CD14-positive monocyte (primary cell): ENCODE results near the gene IGFBP2. TPM values are rescaled to one million over a fixed set of nuclear protein-coding genes. Genes with fewer than 3 reads are reported as not detected.

ENCODE experiments used
- DNase-seq, 3 donors: peaks; one replicate each; pipeline ENCODE4 v3.0.0-alpha.2; 2011 to 2022
- H2AFZ ChIP-seq: 2 replicates; pipeline ENCODE4 v1.6.0; 2012; ENCODE audit warnings: mild to moderate bottlenecking, low read depth, low read length, inconsistent platforms; ENCODE audit not compliant: insufficient read depth, poor library complexity, severe bottlenecking
- H3K27ac ChIP-seq, 2 donors: 1 replicate in 1 of 2; 2 replicates in 1 of 2; pipeline ENCODE4 v1.5.1; 2012 to 2013; ENCODE audit warnings: low read length in 2 of 2, control low read depth in 1 of 2, inconsistent platforms in 1 of 2, low read depth in 1 of 2, mild to moderate bottlenecking in 1 of 2
- H3K27me3 ChIP-seq, 2 donors: one replicate each; pipeline versions ENCODE4 v1.6.0 to v1.6.1; 2011 to 2013; ENCODE audit warnings: low read length in 2 of 2; ENCODE audit not compliant: control insufficient read depth in 2 of 2, insufficient read depth in 2 of 2
- H3K36me3 ChIP-seq, 2 donors: replicated peaks in 1 of 2; 1 replicate in 1 of 2; 2 replicates in 1 of 2; pipeline versions ENCODE4 v1.5.1 to v1.6.1; 2012 to 2013; ENCODE audit warnings: low read length in 2 of 2, control low read depth in 1 of 2, inconsistent platforms in 1 of 2, mild to moderate bottlenecking in 1 of 2; ENCODE audit not compliant: insufficient read depth in 2 of 2, control insufficient read depth in 1 of 2
- H3K4me1 ChIP-seq, 2 donors: 1 replicate in 1 of 2; 2 replicates in 1 of 2; pipeline versions ENCODE4 v1.5.1 to v1.6.1; 2012 to 2013; ENCODE audit warnings: low read length in 2 of 2, control low read depth in 1 of 2, inconsistent platforms in 1 of 2, mild to moderate bottlenecking in 1 of 2, moderate library complexity in 1 of 2; ENCODE audit not compliant: insufficient read depth in 2 of 2, control insufficient read depth in 1 of 2
- H3K4me2 ChIP-seq: replicated peaks from 2 replicates; pipeline ENCODE3; 2012; ENCODE audit warnings: low read length, moderate library complexity, mild to moderate bottlenecking; ENCODE audit not compliant: poor library complexity, severe bottlenecking; ENCODE audit errors: extremely low read depth
- H3K4me3 ChIP-seq, 3 experiments: fragments of 200-600 bp in 1 of 3; sonication (generic) in 1 of 3; replicated peaks in 1 of 3; 1 replicate in 2 of 3; 2 replicates in 1 of 3; pipeline ENCODE4 v1.5.1; 2011 to 2013; ENCODE audit warnings: low read length in 3 of 3, mild to moderate bottlenecking in 3 of 3, control low read depth in 2 of 3, low read depth in 2 of 3, inconsistent platforms in 1 of 3, moderate library complexity in 1 of 3
- H3K79me2 ChIP-seq: 2 replicates; pipeline ENCODE4 v1.6.0; 2012; ENCODE audit warnings: mild to moderate bottlenecking, control low read depth, inconsistent platforms, low read length, moderate library complexity; ENCODE audit not compliant: insufficient read depth
- H3K9ac ChIP-seq: 2 replicates; pipeline ENCODE4 v1.6.0; 2017; ENCODE audit warnings: low read length, mild to moderate bottlenecking; ENCODE audit not compliant: insufficient read depth, poor library complexity, severe bottlenecking
- H3K9me3 ChIP-seq, 2 donors: replicated peaks in 1 of 2; 1 replicate in 1 of 2; 2 replicates in 1 of 2; pipeline versions ENCODE4 v1.5.1 to v1.6.1; 2012 to 2013; ENCODE audit warnings: low read length in 2 of 2, control low read depth in 1 of 2; ENCODE audit not compliant: control insufficient read depth in 1 of 2, insufficient read depth in 1 of 2
- H4K20me1 ChIP-seq: 2 replicates; pipeline ENCODE4 v1.6.0; 2012; ENCODE audit warnings: mild to moderate bottlenecking, low read length, control low read depth, moderate library complexity; ENCODE audit not compliant: insufficient read depth
- H3K27ac Mint-ChIP-seq, 7 donors: one replicate each; pipeline ENCODE4 v1.8.0; 2020; ENCODE audit warnings: mild to moderate bottlenecking in 7 of 7, mixed read lengths in 7 of 7, moderate library complexity in 6 of 7, inconsistent platforms in 2 of 7
- H3K27me3 Mint-ChIP-seq, 3 donors: one replicate each; pipeline ENCODE4 v1.8.0; 2021 to 2022; ENCODE audit warnings: low read depth in 3 of 3, mild to moderate bottlenecking in 3 of 3, mixed read lengths in 3 of 3, moderate library complexity in 3 of 3, inconsistent platforms in 1 of 3
- H3K36me3 Mint-ChIP-seq, 2 donors: one replicate each; pipeline ENCODE4 v1.8.0; 2020; ENCODE audit warnings: mixed read lengths in 2 of 2, inconsistent platforms in 1 of 2, mild to moderate bottlenecking in 1 of 2
- H3K4me1 Mint-ChIP-seq: one replicate; pipeline ENCODE4 v1.8.0; 2020; ENCODE audit warnings: mild to moderate bottlenecking, mixed read lengths
- H3K4me3 Mint-ChIP-seq, 2 donors: one replicate each; pipeline ENCODE4 v1.8.0; 2020; ENCODE audit warnings: mild to moderate bottlenecking in 2 of 2, mixed read lengths in 2 of 2, moderate library complexity in 1 of 2
- H3K9me3 Mint-ChIP-seq, 7 donors: one replicate each; pipeline ENCODE4 v1.8.0; 2020 to 2022; ENCODE audit warnings: mixed read lengths in 7 of 7, mild to moderate bottlenecking in 6 of 7, moderate library complexity in 6 of 7, inconsistent platforms in 2 of 7
- WGBS: methylation state at CpG from one replicate; pipeline ENCODE4 v1.1.5; 2013; ENCODE audit warnings: missing lambda C conversion rate; ENCODE audit not compliant: insufficient coverage; 5-methylcytosine and 5-hydroxymethylcytosine counted together
- intact Hi-C, 2 donors: fragments of 100-400 bp; cut with micrococcal nuclease; formaldehyde crosslinking; loops; one replicate each; pipeline versions ENCODE4 v1.15.0 to v1.15.1; 2023
- polyA plus RNA-seq, 3 donors: library from polyadenylated mRNA; depleted of rRNA in 1 of 3; unstranded in 2 of 3; stranded (reverse) in 1 of 3; fragments of 300-500 nt in 2 of 3; fragments of >200 nt in 1 of 3; fragmentation: Illumina TruSeq in 2 of 3; gene quantifications; 1 replicate in 2 of 3; 2 replicates in 1 of 3; pipeline ENCODE4 v1.2.3, GENCODE V29; 2012 to 2021
- TF ChIP-seq, protein P1 (sequence below): fragments of 200-600 bp; IDR thresholded peaks from one replicate; pipeline ENCODE4 v1.8.0; 2022; ENCODE audit warnings: antibody characterized with exemption, mild to moderate bottlenecking

The IGFBP2 gene
- polyA plus RNA-seq, 3 donors: 1.6 TPM; not detected in 2

DNA sequence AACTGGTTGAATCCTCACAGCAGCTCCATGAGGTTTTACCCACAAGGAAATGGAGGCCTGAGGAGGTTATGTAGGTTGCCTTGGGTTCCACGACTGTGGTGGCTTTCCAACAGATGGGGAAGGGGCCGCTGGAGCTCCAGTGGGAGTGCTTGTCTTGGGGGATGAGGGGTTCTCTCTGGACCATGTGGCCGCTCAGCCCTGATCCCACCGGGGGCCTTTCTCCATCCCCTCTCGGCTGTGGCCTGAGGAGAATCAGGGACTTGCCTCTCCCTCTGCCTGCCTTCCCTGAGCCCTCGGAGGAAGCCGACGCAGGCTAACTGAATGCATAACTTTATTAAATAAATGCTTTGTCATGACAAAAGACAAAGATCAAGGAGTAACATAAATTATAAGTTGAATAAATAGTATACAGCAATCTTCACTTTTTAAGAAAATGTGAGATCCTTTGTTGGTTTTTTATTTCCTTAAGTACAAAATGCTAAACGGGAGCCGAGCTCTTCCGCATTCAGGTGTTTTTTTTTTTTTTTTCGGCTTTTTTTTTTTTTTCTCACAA is 38.6 kb downstream of the IGFBP2 start:
- H3K4me1 Mint-ChIP-seq: no peaks in the 10 kb centered on the region
- peaks cover 0 to 2% (median 0%) of the 10 kb centered on the region in 7 donors for H3K9me3 Mint-ChIP-seq
- intact Hi-C loops: no loop called here
- no peaks in the 10 kb centered on the region for H3K36me3 ChIP-seq
- H4K20me1 ChIP-seq: no peaks in the 10 kb centered on the region
- no peak overlapping the region for H3K4me3 Mint-ChIP-seq
- no peak overlapping the region for H3K27ac Mint-ChIP-seq
- no peak overlapping the region for H3K9ac ChIP-seq
- H3K27ac ChIP-seq: no peak overlapping the region
- no peak overlapping the region for H3K4me3 ChIP-seq
- no peak overlapping the region for H3K4me2 ChIP-seq
- no peak overlapping the region for H2AFZ ChIP-seq
- peaks cover 14 to 18% (median 16%) of the 10 kb centered on the region in 3 donors for H3K27me3 Mint-ChIP-seq
- 90% methylated on average over 2 of the region's 12 CpGs for WGBS
- no peaks in the 10 kb centered on the region for H3K79me2 ChIP-seq
- no peaks in the 10 kb centered on the region for H3K9me3 ChIP-seq
- no peaks in the 10 kb centered on the region for H3K27me3 ChIP-seq
- TF ChIP-seq, protein P1, sequence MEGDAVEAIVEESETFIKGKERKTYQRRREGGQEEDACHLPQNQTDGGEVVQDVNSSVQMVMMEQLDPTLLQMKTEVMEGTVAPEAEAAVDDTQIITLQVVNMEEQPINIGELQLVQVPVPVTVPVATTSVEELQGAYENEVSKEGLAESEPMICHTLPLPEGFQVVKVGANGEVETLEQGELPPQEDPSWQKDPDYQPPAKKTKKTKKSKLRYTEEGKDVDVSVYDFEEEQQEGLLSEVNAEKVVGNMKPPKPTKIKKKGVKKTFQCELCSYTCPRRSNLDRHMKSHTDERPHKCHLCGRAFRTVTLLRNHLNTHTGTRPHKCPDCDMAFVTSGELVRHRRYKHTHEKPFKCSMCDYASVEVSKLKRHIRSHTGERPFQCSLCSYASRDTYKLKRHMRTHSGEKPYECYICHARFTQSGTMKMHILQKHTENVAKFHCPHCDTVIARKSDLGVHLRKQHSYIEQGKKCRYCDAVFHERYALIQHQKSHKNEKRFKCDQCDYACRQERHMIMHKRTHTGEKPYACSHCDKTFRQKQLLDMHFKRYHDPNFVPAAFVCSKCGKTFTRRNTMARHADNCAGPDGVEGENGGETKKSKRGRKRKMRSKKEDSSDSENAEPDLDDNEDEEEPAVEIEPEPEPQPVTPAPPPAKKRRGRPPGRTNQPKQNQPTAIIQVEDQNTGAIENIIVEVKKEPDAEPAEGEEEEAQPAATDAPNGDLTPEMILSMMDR: no peak
- no peaks in the 10 kb centered on the region for H3K4me1 ChIP-seq
- H3K36me3 Mint-ChIP-seq: no peaks in the 10 kb centered on the region
- DNase-seq: no peak

DNA sequence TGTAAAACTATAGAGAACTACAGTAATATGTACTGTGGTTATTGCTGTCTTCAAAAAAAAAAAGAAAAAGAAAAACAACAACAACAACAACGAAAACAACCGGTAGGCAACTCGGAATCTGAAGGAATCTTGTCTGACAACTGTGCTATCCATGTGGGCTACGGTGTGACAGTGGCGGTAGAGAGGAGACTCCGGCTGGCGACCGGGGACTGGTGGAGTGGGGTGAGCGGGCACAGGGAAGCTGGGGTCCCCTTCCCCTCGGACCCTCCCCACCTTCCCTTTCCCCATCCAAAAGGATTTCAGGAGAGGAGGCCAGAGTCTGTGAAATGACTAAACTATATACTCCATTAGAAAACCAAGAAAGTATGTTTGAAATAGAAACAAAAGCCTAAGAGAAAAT is 39.2 kb downstream of the IGFBP2 start:
- Mint-ChIP-seq H3K36me3 (no peaks in the 10 kb centered on the region), H3K4me1 (no peaks in the 10 kb centered on the region), H3K4me3 (no peak overlapping the region), H3K27me3 (peaks cover 14 to 18% (median 16%) of the 10 kb centered on the region in 3 donors), H3K27ac (no peak overlapping the region), H3K9me3 (peaks cover 0 to 2% (median 0%) of the 10 kb centered on the region in 7 donors)
- WGBS: no CpG with 5 or more reads among the region's 10 CpGs
- H3K9ac ChIP-seq: no peak overlapping the region
- no peak overlapping the region for H3K27ac ChIP-seq
- H3K4me2 ChIP-seq: no peak overlapping the region
- no peak for DNase-seq
- H3K4me1 ChIP-seq: no peaks in the 10 kb centered on the region
- intact Hi-C loops: no loop called here
- no peaks in the 10 kb centered on the region for H3K79me2 ChIP-seq
- no peak overlapping the region for H2AFZ ChIP-seq
- no peaks in the 10 kb centered on the region for H3K36me3 ChIP-seq
- H3K27me3 ChIP-seq: no peaks in the 10 kb centered on the region
- H3K4me3 ChIP-seq: no peak overlapping the region
- no peaks in the 10 kb centered on the region for H3K9me3 ChIP-seq
- TF ChIP-seq, protein P1: no peak
- no peaks in the 10 kb centered on the region for H4K20me1 ChIP-seq
